Endothelial cell of umbilical vein (primary cell): ENCODE results near the gene UST.

Experiments used
- EZH2 ChIP-seq: IDR thresholded peaks from 2 replicates; pipeline ENCODE4 v1.6.1; 2012; ENCODE audit warnings: borderline replicate concordance, low read depth, mild to moderate bottlenecking, moderate library complexity, low read length, inconsistent platforms; ENCODE audit not compliant: severe bottlenecking
- MYC ChIP-seq: IDR thresholded peaks from one replicate; pipeline ENCODE4 v1.6.1; 2011; ENCODE audit warnings: mild to moderate bottlenecking, low read depth, low read length
- POLR2A ChIP-seq: IDR thresholded peaks from 2 replicates; pipeline ENCODE4 v1.6.1; 2012; ENCODE audit warnings: low read depth, mild to moderate bottlenecking, control low read depth, low read length
- POLR2AphosphoS5 ChIP-seq: IDR thresholded peaks from 2 replicates; pipeline ENCODE4 v1.6.1; 2012; ENCODE audit warnings: low read depth, mild to moderate bottlenecking, control low read depth, low read length, moderate library complexity; ENCODE audit not compliant: insufficient read depth
- TF ChIP-seq, protein P1 (sequence below), 2 donors: IDR thresholded peaks; 1 replicate in 1 of 2; 2 replicates in 1 of 2; pipeline ENCODE4 v1.5.1; 2011; ENCODE audit warnings: low read length in 2 of 2, mild to moderate bottlenecking in 2 of 2, moderate library complexity in 2 of 2, control low read depth in 1 of 2, inconsistent platforms in 1 of 2, low read depth in 1 of 2; ENCODE audit not compliant: insufficient read depth in 1 of 2; ENCODE audit errors: extremely low read depth in 1 of 2
- TF ChIP-seq, protein P2 (sequence below): IDR thresholded peaks from 2 replicates; pipeline ENCODE4 v1.6.1; 2011; ENCODE audit not compliant: insufficient read depth, insufficient read length

DNA sequence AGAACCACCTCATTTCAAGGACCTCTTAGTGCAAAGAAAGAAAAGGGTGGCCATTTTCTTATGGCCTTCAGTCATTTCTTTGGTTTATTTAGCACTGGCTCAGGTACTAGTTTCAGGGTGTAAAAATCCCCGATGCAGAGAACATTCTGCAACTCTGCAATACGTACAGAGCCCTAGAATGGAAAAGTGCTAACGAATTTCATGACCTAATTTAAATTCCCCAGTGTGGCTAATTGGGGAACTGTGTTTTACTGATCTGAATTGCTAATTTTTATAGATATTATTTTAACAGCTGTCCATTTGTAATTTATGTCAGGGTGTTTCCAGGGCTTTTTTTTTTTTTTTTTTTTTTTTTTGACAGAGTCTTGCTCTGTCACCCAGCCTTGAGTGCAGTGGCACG, 160.7 kb downstream of the UST start:
- TF ChIP-seq POLR2AphosphoS5 = no peak
- TF ChIP-seq EZH2 = no peak
- TF ChIP-seq, protein P1, sequence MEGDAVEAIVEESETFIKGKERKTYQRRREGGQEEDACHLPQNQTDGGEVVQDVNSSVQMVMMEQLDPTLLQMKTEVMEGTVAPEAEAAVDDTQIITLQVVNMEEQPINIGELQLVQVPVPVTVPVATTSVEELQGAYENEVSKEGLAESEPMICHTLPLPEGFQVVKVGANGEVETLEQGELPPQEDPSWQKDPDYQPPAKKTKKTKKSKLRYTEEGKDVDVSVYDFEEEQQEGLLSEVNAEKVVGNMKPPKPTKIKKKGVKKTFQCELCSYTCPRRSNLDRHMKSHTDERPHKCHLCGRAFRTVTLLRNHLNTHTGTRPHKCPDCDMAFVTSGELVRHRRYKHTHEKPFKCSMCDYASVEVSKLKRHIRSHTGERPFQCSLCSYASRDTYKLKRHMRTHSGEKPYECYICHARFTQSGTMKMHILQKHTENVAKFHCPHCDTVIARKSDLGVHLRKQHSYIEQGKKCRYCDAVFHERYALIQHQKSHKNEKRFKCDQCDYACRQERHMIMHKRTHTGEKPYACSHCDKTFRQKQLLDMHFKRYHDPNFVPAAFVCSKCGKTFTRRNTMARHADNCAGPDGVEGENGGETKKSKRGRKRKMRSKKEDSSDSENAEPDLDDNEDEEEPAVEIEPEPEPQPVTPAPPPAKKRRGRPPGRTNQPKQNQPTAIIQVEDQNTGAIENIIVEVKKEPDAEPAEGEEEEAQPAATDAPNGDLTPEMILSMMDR (IDR thresholded peaks at IDR 0.05; ENCODE audit: extremely low read depth in 1 of 2, insufficient read depth in 1 of 2, low read depth in 1 of 2, low read length in 2 of 2) = no peak
- TF ChIP-seq POLR2A = no peak
- TF ChIP-seq, protein P2, sequence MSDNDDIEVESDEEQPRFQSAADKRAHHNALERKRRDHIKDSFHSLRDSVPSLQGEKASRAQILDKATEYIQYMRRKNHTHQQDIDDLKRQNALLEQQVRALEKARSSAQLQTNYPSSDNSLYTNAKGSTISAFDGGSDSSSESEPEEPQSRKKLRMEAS = no peak
- no peak for TF ChIP-seq MYC
